ENCODE data around the gene PHACTR1. TPM values are rescaled to one million over a fixed set of nuclear protein-coding genes. Genes with fewer than 3 reads are reported as not detected.

Gene PHACTR1
- total and polyA plus RNA-seq, 4 donors = 0.31 to 1.5 (median 0.79) TPM

GRCh38 chr6:12968839-12969558 lies 252.4 kb downstream of the PHACTR1 start:
- Histone ChIP-seq H3K27me3 (ENCODE audit: control insufficient read depth in 4 of 4, insufficient read depth in 4 of 4, low read length in 3 of 4) (peaks cover 0 to 6% (median 0%) of the 10 kb centered on the region in 4 donors), H3K4me3 (ENCODE audit: low read depth in 1 of 3, low read length in 3 of 3) (no peak overlapping the region), H3K36me3 (ENCODE audit: control insufficient read depth in 4 of 4, insufficient read depth in 3 of 4, low read depth in 1 of 4, low read length in 3 of 4) (no peaks in the 10 kb centered on the region), H3K9ac (ENCODE audit: low read depth in 1 of 2, low read length in 2 of 2) (no peak overlapping the region), H3K27ac (ENCODE audit: low read depth in 1 of 2, low read length in 2 of 2) (no peak overlapping the region), H3K9me3 (ENCODE audit: control insufficient read depth in 4 of 4, low read length in 3 of 4) (no peaks in the 10 kb centered on the region), H3K4me1 (ENCODE audit: control insufficient read depth in 4 of 4, insufficient read depth in 4 of 4, low read length in 3 of 4) (no peaks in the 10 kb centered on the region)
- WGBS = 68% methylated on average over 5 of the region's 5 CpGs
- no peak for DNase-seq (ENCODE audit: low spot score)
- TF ChIP-seq MAX (IDR thresholded peaks at IDR 0.05) (no peak), REST (IDR thresholded peaks at IDR 0.05) (no peak), RAD21 (IDR thresholded peaks at IDR 0.05) (no peak), CTCF (IDR thresholded peaks at IDR 0.05; ENCODE audit: low read depth, low read length, missing input control) (no peak), YY1 (IDR thresholded peaks at IDR 0.05) (no peak), GABPA (IDR thresholded peaks at IDR 0.05 in 1 of 2, conservative IDR thresholded peaks at IDR 0.05 in 1 of 2) (no peak), EGR1 (IDR thresholded peaks at IDR 0.05; ENCODE audit: low read depth in 2 of 2) (no peak), FOXA1 (IDR thresholded peaks at IDR 0.05) (no peak), SP1 (IDR thresholded peaks at IDR 0.05) (no peak), HNF4A (conservative IDR thresholded peaks at IDR 0.05) (no peak), HNF4G (IDR thresholded peaks at IDR 0.05) (no peak), TAF1 (conservative IDR thresholded peaks at IDR 0.05) (no peak), RXRA (IDR thresholded peaks at IDR 0.05) (no peak), FOXA2 (IDR thresholded peaks at IDR 0.05) (no peak)

- H3K36me3 ChIP-seq (ENCODE audit: control insufficient read depth in 4 of 4, insufficient read depth in 3 of 4, low read depth in 1 of 4, low read length in 3 of 4) = no peaks in the 10 kb centered on the region
- H3K9me3 ChIP-seq (ENCODE audit: control insufficient read depth in 4 of 4, low read length in 3 of 4) = no peaks in the 10 kb centered on the region
- DNase-seq (ENCODE audit: low spot score) = no peak
- peaks cover 0 to 6% (median 0%) of the 10 kb centered on the region in 4 donors for H3K27me3 ChIP-seq (ENCODE audit: control insufficient read depth in 4 of 4, insufficient read depth in 4 of 4, low read length in 3 of 4)
- 87% methylated on average over 2 of the region's 2 CpGs for WGBS
- TF ChIP-seq NR2F2 (IDR thresholded peaks at IDR 0.05) (no peak), RAD21 (IDR thresholded peaks at IDR 0.05) (no peak), EGR1 (IDR thresholded peaks at IDR 0.05; ENCODE audit: low read depth in 2 of 2) (no peak), FOXA1 (IDR thresholded peaks at IDR 0.05) (no peak)
- no peak overlapping the region for H3K4me3 ChIP-seq (ENCODE audit: low read depth in 1 of 3, low read length in 3 of 3)
- H3K27ac ChIP-seq (ENCODE audit: low read depth in 1 of 2, low read length in 2 of 2) = no peak overlapping the region
- H3K4me1 ChIP-seq (ENCODE audit: control insufficient read depth in 4 of 4, insufficient read depth in 4 of 4, low read length in 3 of 4) = no peaks in the 10 kb centered on the region
- no peak overlapping the region for H3K9ac ChIP-seq (ENCODE audit: low read depth in 1 of 2, low read length in 2 of 2)
Observed at GRCh38 chr6:12969966-12970365, 253.4 kb downstream of the PHACTR1 start.

Data from liver (tissue), 9 donors.